Breast epithelium (tissue), 3 donors: ENCODE data around the gene DNAI2.

Experiments used
- CTCF ChIP-seq, 3 donors: fragments of 450-650 bp; IDR thresholded peaks; one replicate each; pipeline ENCODE4 v1.5.1; 2016 to 2017; ENCODE audit warnings: antibody characterized with exemption in 3 of 3, mild to moderate bottlenecking in 3 of 3, moderate library complexity in 3 of 3
- POLR2A ChIP-seq: fragments of 450-650 bp; IDR thresholded peaks from one replicate; pipeline ENCODE4 v1.6.1; 2016; ENCODE audit warnings: antibody characterized with exemption, mild to moderate bottlenecking, moderate library complexity
- POLR2AphosphoS5 ChIP-seq, 3 donors: sonication (generic); formaldehyde crosslinking; IDR thresholded peaks; one replicate each; pipeline ENCODE4 v1.6.1; 2017; ENCODE audit warnings: antibody characterized with exemption in 3 of 3

GRCh38 chr17:74355065-74355464 lies 81.0 kb downstream of the DNAI2 start:
- TF ChIP-seq POLR2AphosphoS5 (IDR thresholded peaks at IDR 0.05) (no peak), CTCF (IDR thresholded peaks at IDR 0.05) (no peak), POLR2A (no peak)
